Measurements from ENCODE around the gene UBE2J1. TPM values are rescaled to one million over a fixed set of nuclear protein-coding genes. Genes with fewer than 3 reads are reported as not detected.

UBE2J1 gene
- total and polyA plus RNA-seq, 9 of the 15 experiments (the other 6 are each of a cell fraction or from before 2014, with no cell fraction given) = 11.6 to 32.6 (median 22.0) TPM

GRCh38 chr6:89317067-89317466, 35.5 kb downstream of the UBE2J1 start (continued):
- TF ChIP-seq KDM5B (IDR thresholded peaks at IDR 0.05; ENCODE audit: insufficient replicate concordance, low read depth, low read length) (no peak), DNMT1 (IDR thresholded peaks at IDR 0.05) (no peak), TAF7 (tag; IDR thresholded peaks at IDR 0.05) (no peak), HOMEZ (CRISPR knock-in tag; IDR thresholded peaks at IDR 0.05) (no peak), HLTF (IDR thresholded peaks at IDR 0.05) (no peak)
- TF ChIP-seq, protein P1, sequence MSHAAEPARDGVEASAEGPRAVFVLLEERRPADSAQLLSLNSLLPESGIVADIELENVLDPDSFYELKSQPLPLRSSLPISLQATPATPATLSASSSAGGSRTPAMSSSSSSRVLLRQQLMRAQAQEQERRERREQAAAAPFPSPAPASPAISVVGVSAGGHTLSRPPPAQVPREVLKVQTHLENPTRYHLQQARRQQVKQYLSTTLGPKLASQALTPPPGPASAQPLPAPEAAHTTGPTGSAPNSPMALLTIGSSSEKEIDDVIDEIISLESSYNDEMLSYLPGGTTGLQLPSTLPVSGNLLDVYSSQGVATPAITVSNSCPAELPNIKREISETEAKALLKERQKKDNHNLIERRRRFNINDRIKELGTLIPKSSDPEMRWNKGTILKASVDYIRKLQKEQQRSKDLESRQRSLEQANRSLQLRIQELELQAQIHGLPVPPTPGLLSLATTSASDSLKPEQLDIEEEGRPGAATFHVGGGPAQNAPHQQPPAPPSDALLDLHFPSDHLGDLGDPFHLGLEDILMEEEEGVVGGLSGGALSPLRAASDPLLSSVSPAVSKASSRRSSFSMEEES (CRISPR knock-in tag; IDR thresholded peaks at IDR 0.05) = no peak

GRCh38 chr6:89315249-89315885, 37.2 kb downstream of the UBE2J1 start, which contains the start of gene GABRR2:
GABRR2 (minus strand) TSS chr6:89315299; CDS start chr6:89315165, 134 bp downstream.
- intact Hi-C loops (cut with micrococcal nuclease) = no loop called here
- H3K36me3 ChIP-seq (ENCODE audit: control insufficient read depth, insufficient read depth, low read length) = no peaks in the 10 kb centered on the region
- POLR2A ChIA-PET = interaction anchor here (1.0 kb wide), 1 partner anchor 9 kb away, joined by 3 read pairs; no protein-coding TSS in a partner anchor
- TF ChIP-seq, protein P2, sequence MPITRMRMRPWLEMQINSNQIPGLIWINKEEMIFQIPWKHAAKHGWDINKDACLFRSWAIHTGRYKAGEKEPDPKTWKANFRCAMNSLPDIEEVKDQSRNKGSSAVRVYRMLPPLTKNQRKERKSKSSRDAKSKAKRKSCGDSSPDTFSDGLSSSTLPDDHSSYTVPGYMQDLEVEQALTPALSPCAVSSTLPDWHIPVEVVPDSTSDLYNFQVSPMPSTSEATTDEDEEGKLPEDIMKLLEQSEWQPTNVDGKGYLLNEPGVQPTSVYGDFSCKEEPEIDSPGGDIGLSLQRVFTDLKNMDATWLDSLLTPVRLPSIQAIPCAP (CRISPR knock-in tag; IDR thresholded peaks at IDR 0.05; ENCODE audit: borderline replicate concordance) = no peak
- TF ChIP-seq, protein P3, sequence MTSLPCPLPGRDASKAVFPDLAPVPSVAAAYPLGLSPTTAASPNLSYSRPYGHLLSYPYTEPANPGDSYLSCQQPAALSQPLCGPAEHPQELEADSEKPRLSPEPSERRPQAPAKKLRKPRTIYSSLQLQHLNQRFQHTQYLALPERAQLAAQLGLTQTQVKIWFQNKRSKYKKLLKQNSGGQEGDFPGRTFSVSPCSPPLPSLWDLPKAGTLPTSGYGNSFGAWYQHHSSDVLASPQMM (CRISPR knock-in tag; IDR thresholded peaks at IDR 0.05) = no peak
- TF ChIP-seq CHD2 (IDR thresholded peaks at IDR 0.05; ENCODE audit: low read depth, low read length) (no peak), C11orf30 (IDR thresholded peaks at IDR 0.05; ENCODE audit: low read depth) (0 out of 2 replicates have a peak, but pooled peaks have one; percentile 22), ZNF316 (IDR thresholded peaks at IDR 0.05) (peak; percentile 50; the same call in 1 of the 2 replicates), SAFB (IDR thresholded peaks at IDR 0.05; ENCODE audit: borderline replicate concordance, low read depth, low read length) (no peak), ELF4 (CRISPR knock-in tag; IDR thresholded peaks at IDR 0.05) (no peak), SMARCB1 (IDR thresholded peaks at IDR 0.05; ENCODE audit: insufficient read length, low read depth) (no peak), ZNF174 (CRISPR knock-in tag; IDR thresholded peaks at IDR 0.05) (no peak), GABPB1 (CRISPR knock-in tag; IDR thresholded peaks at IDR 0.05) (no peak)

More at GRCh38 chr6:89315249-89315885, 37.2 kb downstream of the UBE2J1 start, which contains the start of gene GABRR2:
- Histone ChIP-seq H3K27me3 (ENCODE audit: control insufficient read depth in 2 of 2, insufficient read depth in 2 of 2, low read length in 2 of 2) (0 out of 5 replicates have a peak, but pooled peaks cover 0 to under 1% of the 10 kb centered on the region in 2 experiments), H3K79me2 (ENCODE audit: control insufficient read depth, insufficient read depth, low read length) (no peaks in the 10 kb centered on the region), H2AFZ (ENCODE audit: low read depth, low read length) (no peak within 1 kb of the TSS), H3K4me2 (ENCODE audit: insufficient read depth, low read length) (no peak within 1 kb of the TSS), H3K9ac (ENCODE audit: insufficient read depth in 1 of 2, low read depth in 2 of 2, low read length in 2 of 2) (no peak within 1 kb of the TSS), H3K9me3 (replicated peaks; ENCODE audit: control insufficient read depth, insufficient read depth, low read depth, low read length) (peaks cover 4% of the 10 kb centered on the region), H3K4me1 (replicated peaks in 1 of 2; ENCODE audit: control insufficient read depth in 2 of 2, insufficient read depth in 2 of 2, low read length in 2 of 2) (peaks cover 0 to 2% of the 10 kb centered on the region in 2 experiments; a peak in 1 of 5 replicates), H3K9me1 (ENCODE audit: control insufficient read depth, insufficient read depth, low read length) (no peaks in the 10 kb centered on the region), H4K20me1 (replicated peaks; ENCODE audit: control insufficient read depth, insufficient read depth, low read length) (no peaks in the 10 kb centered on the region), H3K4me3 (no peak within 1 kb of the TSS), H3K27ac (ENCODE audit: extremely low read depth, low read depth, low read length) (no peak within 1 kb of the TSS)
- FAIRE-seq = no peak
- no peak for DNase-seq (ENCODE audit: extremely low read depth in 1 of 4, low spot score in 3 of 4)
- CTCF ChIA-PET (ENCODE audit: low intra/inter-chr PET ratio) = no interaction called here
- BruUV-seq (replicated peaks) = no TSS peak
- ATAC-seq = no peak
- in situ Hi-C loops (cut with MboI) = no loop called here
- WGBS (ENCODE audit: insufficient coverage, low coverage, missing lambda C conversion rate) = 38% methylated on average over 4 of the region's 6 CpGs
